HEK293 (cell line): Measurements from ENCODE around the gene FGF9.

Source experiments
- CTCF ChIA-PET: fragments of 350-600 bp; formaldehyde crosslinking; extraction: SDS; loops from one replicate; lab custom pipeline; 2021; ENCODE audit warnings: antibody characterized with exemption; lab: Yijun Ruan, JAX
- POLR2A ChIA-PET: fragments of 300-600 bp; formaldehyde crosslinking; extraction: SDS; loops from one replicate; lab custom pipeline; 2020; ENCODE audit warnings: antibody characterized with exemption, inconsistent platforms; lab: Yijun Ruan, JAX
- H3K27ac ChIP-seq: fragments of 200-500 bp; sonication (Bioruptor generic); 2 replicates; pipeline ENCODE4 v1.5.1; 2014; ENCODE audit warnings: low read depth, low read length, control low read depth, inconsistent platforms; ENCODE audit errors: extremely low read depth
- H3K36me3 ChIP-seq, 2 experiments: fragments of 200-500 bp in 1 of 2; sonication (Bioruptor generic) in 1 of 2; 1 replicate in 1 of 2; 2 replicates in 1 of 2; pipeline ENCODE4 v1.5.1; 2014 to 2017; ENCODE audit warnings: inconsistent platforms in 2 of 2, low read length in 2 of 2; ENCODE audit not compliant: control insufficient read depth in 2 of 2, insufficient read depth in 1 of 2
- H3K4me1 ChIP-seq: fragments of 200-500 bp; sonication (Bioruptor generic); 2 replicates; pipeline ENCODE4 v1.5.1; 2014; ENCODE audit warnings: mild to moderate bottlenecking, low read length, inconsistent platforms; ENCODE audit not compliant: control insufficient read depth, insufficient read depth
- H3K4me3 ChIP-seq: 2 replicates; pipeline ENCODE4 v1.5.1; 2011; ENCODE audit warnings: low read depth, mild to moderate bottlenecking, control low read depth, low read length, moderate library complexity
- H3K9me3 ChIP-seq: fragments of 200-500 bp; sonication (Bioruptor generic); 2 replicates; pipeline ENCODE4 v1.5.1; 2014; ENCODE audit warnings: low read depth, low read length, inconsistent platforms; ENCODE audit not compliant: control insufficient read depth, insufficient read depth
- SP3 ChIP-seq: fragments of 450-650 bp; formaldehyde crosslinking; IDR thresholded peaks from 2 replicates; pipeline ENCODE4 v1.5.1; 2016; ENCODE audit warnings: missing biosample characterization, missing genetic modification characterization
- TRIM28 ChIP-seq: IDR thresholded peaks from 2 replicates; pipeline ENCODE4 v1.6.1; 2011; ENCODE audit warnings: low read length, control low read depth, borderline replicate concordance
- YY1 ChIP-seq: fragments of 450-650 bp; formaldehyde crosslinking; IDR thresholded peaks from 2 replicates; pipeline ENCODE4 v1.5.1; 2018; ENCODE audit warnings: missing biosample characterization, missing genetic modification characterization
- ZBTB8A ChIP-seq: fragments of 450-650 bp; formaldehyde crosslinking; IDR thresholded peaks from 2 replicates; pipeline ENCODE4 v1.5.1; 2016; ENCODE audit warnings: missing biosample characterization, missing genetic modification characterization
- ZFHX2 ChIP-seq: fragments of 450-650 bp; formaldehyde crosslinking; conservative IDR thresholded peaks from 2 replicates; pipeline ENCODE4 v1.5.1; 2016; ENCODE audit warnings: missing biosample characterization, missing genetic modification characterization
- ZFP69B ChIP-seq: fragments of 450-650 bp; formaldehyde crosslinking; IDR thresholded peaks from 2 replicates; pipeline ENCODE4 v1.5.1; 2016; ENCODE audit warnings: missing biosample characterization, missing genetic modification characterization
- ZNF121 ChIP-seq: fragments of 450-650 bp; formaldehyde crosslinking; IDR thresholded peaks from 2 replicates; pipeline ENCODE4 v1.5.1; 2016; ENCODE audit warnings: missing biosample characterization, missing genetic modification characterization
- ZNF24 ChIP-seq: fragments of 450-650 bp; formaldehyde crosslinking; IDR thresholded peaks from 2 replicates; pipeline ENCODE4 v1.5.1; 2016; ENCODE audit warnings: missing biosample characterization, missing genetic modification characterization
- ZNF335 ChIP-seq: fragments of 450-650 bp; formaldehyde crosslinking; conservative IDR thresholded peaks from 2 replicates; pipeline ENCODE4 v1.5.1; 2016; ENCODE audit warnings: missing biosample characterization, missing genetic modification characterization
- ZNF366 ChIP-seq: fragments of 450-650 bp; formaldehyde crosslinking; conservative IDR thresholded peaks from 2 replicates; pipeline ENCODE4 v1.5.1; 2016; ENCODE audit warnings: missing biosample characterization, missing genetic modification characterization
- ZNF560 ChIP-seq: fragments of 450-650 bp; formaldehyde crosslinking; IDR thresholded peaks from 2 replicates; pipeline ENCODE4 v1.5.1; 2017; ENCODE audit warnings: missing biosample characterization, missing genetic modification characterization, borderline replicate concordance
- ZNF600 ChIP-seq: fragments of 450-650 bp; formaldehyde crosslinking; IDR thresholded peaks from 2 replicates; pipeline ENCODE4 v1.5.1; 2016; ENCODE audit warnings: missing biosample characterization, missing genetic modification characterization
- ZNF677 ChIP-seq: fragments of 450-650 bp; IDR thresholded peaks from 2 replicates; pipeline ENCODE4 v1.5.0; 2018; ENCODE audit warnings: missing biosample characterization, mild to moderate bottlenecking, missing genetic modification characterization, moderate library complexity
- ZNF701 ChIP-seq: fragments of 450-650 bp; formaldehyde crosslinking; IDR thresholded peaks from 2 replicates; pipeline ENCODE4 v1.5.1; 2016; ENCODE audit warnings: missing biosample characterization, missing genetic modification characterization
- ZNF843 ChIP-seq: fragments of 450-650 bp; formaldehyde crosslinking; IDR thresholded peaks from 2 replicates; pipeline ENCODE4 v1.5.1; 2016; ENCODE audit warnings: missing biosample characterization, missing genetic modification characterization
- ZSCAN16 ChIP-seq: fragments of 450-650 bp; formaldehyde crosslinking; IDR thresholded peaks from 2 replicates; pipeline ENCODE4 v1.5.1; 2016; ENCODE audit warnings: missing biosample characterization, missing genetic modification characterization
- ZXDB ChIP-seq: fragments of 450-650 bp; formaldehyde crosslinking; IDR thresholded peaks from 2 replicates; pipeline ENCODE4 v1.5.1; 2016; ENCODE audit warnings: missing biosample characterization, missing genetic modification characterization
- TF ChIP-seq, protein P1 (sequence below): fragments of 450-650 bp; formaldehyde crosslinking; optimal IDR thresholded peaks from 2 replicates; pipeline ENCODE3; 2016; ENCODE audit warnings: missing biosample characterization, mild to moderate bottlenecking, missing genetic modification characterization
- TF ChIP-seq, protein P2 (sequence below): fragments of 450-650 bp; formaldehyde crosslinking; IDR thresholded peaks from 2 replicates; pipeline ENCODE4 v1.5.1; 2016; ENCODE audit warnings: missing biosample characterization, missing genetic modification characterization
- TF ChIP-seq, protein P3 (sequence below): fragments of 450-650 bp; IDR thresholded peaks from 2 replicates; pipeline ENCODE4 v1.5.1; 2018; ENCODE audit warnings: missing biosample characterization, mild to moderate bottlenecking, missing genetic modification characterization
- TF ChIP-seq, protein P4 (sequence below): fragments of 450-650 bp; formaldehyde crosslinking; IDR thresholded peaks from 2 replicates; pipeline ENCODE4 v1.5.1; 2017; ENCODE audit warnings: missing biosample characterization, mild to moderate bottlenecking, missing genetic modification characterization, moderate library complexity
- TF ChIP-seq, protein P5 (sequence below): fragments of 450-650 bp; formaldehyde crosslinking; IDR thresholded peaks from 2 replicates; pipeline ENCODE4 v1.5.1; 2016; ENCODE audit warnings: missing biosample characterization, missing genetic modification characterization
- TF ChIP-seq, protein P6 (sequence below): fragments of 450-650 bp; formaldehyde crosslinking; IDR thresholded peaks from 2 replicates; pipeline ENCODE4 v1.5.1; 2016; ENCODE audit warnings: missing biosample characterization, missing genetic modification characterization

FGF9 gene

DNA sequence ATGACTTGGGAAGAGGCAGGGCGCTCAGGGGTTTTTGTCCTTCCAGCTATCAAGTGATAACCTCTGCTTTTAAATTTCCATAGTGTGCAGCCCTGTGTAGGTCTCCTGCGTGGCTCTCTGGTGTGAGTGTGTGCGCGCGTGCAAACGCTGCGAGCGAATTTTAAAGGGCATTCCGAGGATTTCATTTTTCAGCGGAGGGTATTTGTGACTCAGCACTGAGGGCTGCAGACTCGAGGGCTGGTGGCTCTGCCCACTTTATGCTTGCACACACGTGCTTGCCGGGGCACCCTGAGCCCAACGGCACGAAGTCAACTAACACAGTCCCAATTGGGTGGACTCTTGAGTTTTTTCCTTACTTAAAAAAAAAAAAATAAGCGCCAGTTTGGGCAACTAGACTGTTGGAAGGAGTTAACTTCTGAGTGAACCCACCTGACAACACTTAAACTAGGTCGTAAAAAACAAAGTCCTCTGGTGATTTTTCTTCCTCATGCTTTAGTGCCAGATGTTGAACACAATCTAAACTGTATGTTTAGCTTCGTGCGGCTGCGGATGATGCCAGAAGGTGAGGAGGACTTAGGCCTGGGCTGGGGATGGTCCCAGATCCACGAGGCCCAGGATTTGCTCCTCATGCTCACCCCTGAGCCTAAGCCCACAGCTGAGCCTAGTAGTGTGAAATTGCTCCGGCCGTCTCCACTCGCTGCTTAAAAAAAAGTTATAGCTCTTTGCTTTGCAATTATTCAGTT is 2.1 kb downstream of the FGF9 start:
- Histone ChIP-seq H3K4me3 (peak overlapping the region; percentile 59), H3K36me3 (no peaks in the 10 kb centered on the region), H3K9me3 (no peaks in the 10 kb centered on the region), H3K27ac (peak overlapping the region; percentile 90), H3K4me1 (no peaks in the 10 kb centered on the region; the same call in 1 of the 2 replicates)
- TF ChIP-seq, protein P1, sequence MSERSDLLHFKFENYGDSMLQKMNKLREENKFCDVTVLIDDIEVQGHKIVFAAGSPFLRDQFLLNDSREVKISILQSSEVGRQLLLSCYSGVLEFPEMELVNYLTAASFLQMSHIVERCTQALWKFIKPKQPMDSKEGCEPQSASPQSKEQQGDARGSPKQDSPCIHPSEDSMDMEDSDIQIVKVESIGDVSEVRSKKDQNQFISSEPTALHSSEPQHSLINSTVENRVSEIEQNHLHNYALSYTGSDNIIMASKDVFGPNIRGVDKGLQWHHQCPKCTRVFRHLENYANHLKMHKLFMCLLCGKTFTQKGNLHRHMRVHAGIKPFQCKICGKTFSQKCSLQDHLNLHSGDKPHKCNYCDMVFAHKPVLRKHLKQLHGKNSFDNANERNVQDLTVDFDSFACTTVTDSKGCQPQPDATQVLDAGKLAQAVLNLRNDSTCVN: peak; percentile 13
- no peak for TF ChIP-seq ZNF701 (tag by site-specific recombination)
- 0 out of 2 replicates have a peak, but pooled peaks have one; percentile 26 for TF ChIP-seq ZXDB (tag by site-specific recombination)
- TF ChIP-seq ZFP69B (tag by site-specific recombination): peak; percentile 96
- TF ChIP-seq ZBTB8A (tag by site-specific recombination): peak; percentile 95
- TF ChIP-seq, protein P2, sequence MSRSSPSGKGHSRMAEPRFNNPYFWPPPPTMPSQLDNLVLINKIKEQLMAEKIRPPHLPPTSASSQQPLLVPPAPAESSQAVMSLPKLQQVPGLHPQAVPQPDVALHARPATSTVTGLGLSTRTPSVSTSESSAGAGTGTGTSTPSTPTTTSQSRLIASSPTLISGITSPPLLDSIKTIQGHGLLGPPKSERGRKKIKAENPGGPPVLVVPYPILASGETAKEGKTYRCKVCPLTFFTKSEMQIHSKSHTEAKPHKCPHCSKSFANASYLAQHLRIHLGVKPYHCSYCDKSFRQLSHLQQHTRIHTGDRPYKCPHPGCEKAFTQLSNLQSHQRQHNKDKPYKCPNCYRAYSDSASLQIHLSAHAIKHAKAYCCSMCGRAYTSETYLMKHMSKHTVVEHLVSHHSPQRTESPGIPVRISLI (tag by site-specific recombination): 0 out of 2 replicates have a peak, but pooled peaks have one; percentile 12
- peak; percentile 60 for TF ChIP-seq ZNF335 (tag by site-specific recombination)
- TF ChIP-seq, protein P3, sequence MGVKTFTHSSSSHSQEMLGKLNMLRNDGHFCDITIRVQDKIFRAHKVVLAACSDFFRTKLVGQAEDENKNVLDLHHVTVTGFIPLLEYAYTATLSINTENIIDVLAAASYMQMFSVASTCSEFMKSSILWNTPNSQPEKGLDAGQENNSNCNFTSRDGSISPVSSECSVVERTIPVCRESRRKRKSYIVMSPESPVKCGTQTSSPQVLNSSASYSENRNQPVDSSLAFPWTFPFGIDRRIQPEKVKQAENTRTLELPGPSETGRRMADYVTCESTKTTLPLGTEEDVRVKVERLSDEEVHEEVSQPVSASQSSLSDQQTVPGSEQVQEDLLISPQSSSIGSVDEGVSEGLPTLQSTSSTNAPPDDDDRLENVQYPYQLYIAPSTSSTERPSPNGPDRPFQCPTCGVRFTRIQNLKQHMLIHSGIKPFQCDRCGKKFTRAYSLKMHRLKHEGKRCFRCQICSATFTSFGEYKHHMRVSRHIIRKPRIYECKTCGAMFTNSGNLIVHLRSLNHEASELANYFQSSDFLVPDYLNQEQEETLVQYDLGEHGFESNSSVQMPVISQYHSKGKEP (tag by site-specific recombination): no peak
- TF ChIP-seq YY1 (tag by site-specific recombination): no peak
- TF ChIP-seq, protein P4, sequence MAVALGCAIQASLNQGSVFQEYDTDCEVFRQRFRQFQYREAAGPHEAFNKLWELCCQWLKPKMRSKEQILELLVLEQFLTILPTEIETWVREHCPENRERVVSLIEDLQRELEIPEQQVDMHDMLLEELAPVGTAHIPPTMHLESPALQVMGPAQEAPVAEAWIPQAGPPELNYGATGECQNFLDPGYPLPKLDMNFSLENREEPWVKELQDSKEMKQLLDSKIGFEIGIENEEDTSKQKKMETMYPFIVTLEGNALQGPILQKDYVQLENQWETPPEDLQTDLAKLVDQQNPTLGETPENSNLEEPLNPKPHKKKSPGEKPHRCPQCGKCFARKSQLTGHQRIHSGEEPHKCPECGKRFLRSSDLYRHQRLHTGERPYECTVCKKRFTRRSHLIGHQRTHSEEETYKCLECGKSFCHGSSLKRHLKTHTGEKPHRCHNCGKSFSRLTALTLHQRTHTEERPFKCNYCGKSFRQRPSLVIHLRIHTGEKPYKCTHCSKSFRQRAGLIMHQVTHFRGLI: peak; percentile 25; the same call in 1 of the 2 replicates
- TF ChIP-seq, protein P5, sequence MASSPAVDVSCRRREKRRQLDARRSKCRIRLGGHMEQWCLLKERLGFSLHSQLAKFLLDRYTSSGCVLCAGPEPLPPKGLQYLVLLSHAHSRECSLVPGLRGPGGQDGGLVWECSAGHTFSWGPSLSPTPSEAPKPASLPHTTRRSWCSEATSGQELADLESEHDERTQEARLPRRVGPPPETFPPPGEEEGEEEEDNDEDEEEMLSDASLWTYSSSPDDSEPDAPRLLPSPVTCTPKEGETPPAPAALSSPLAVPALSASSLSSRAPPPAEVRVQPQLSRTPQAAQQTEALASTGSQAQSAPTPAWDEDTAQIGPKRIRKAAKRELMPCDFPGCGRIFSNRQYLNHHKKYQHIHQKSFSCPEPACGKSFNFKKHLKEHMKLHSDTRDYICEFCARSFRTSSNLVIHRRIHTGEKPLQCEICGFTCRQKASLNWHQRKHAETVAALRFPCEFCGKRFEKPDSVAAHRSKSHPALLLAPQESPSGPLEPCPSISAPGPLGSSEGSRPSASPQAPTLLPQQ (tag by site-specific recombination): peak; percentile 99
- peak; percentile 20; the same call in 1 of the 2 replicates for TF ChIP-seq SP3 (tag by site-specific recombination)
- POLR2A ChIA-PET: interaction anchor here (0.6 kb wide), 1 partner anchor 69 kb away, joined by 3 read pairs; the partner anchor contains the start of gene MICU2
- CTCF ChIA-PET: interaction anchor here (0.5 to 0.7 kb wide), 4 partner anchors 34 to 619 kb away, joined by 3 to 7 read pairs (median 3); no protein-coding TSS in a partner anchor

DNA sequence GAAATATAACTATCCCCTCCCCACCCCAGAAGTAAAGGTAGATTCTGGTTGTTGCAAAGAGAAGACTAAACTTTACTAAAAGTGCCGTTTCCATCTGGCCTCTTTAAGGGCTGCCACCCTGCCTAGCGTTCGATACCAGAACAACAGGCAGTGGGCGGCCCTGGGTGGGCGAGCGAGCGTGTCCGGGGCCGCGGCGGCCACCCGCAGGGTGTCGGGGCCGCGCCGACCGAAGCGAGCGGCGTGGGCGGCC is 2.6 kb downstream of the FGF9 start:
- Histone ChIP-seq H3K4me1 (no peaks in the 10 kb centered on the region; the same call in 1 of the 2 replicates), H3K27ac (peak overlapping the region; percentile 90), H3K4me3 (peak overlapping the region; percentile 59), H3K36me3 (no peaks in the 10 kb centered on the region), H3K9me3 (no peaks in the 10 kb centered on the region)
- ChIA-PET CTCF (interaction anchor here (0.5 to 0.7 kb wide), 4 partner anchors 34 to 619 kb away, joined by 3 to 7 read pairs (median 3); no protein-coding TSS in a partner anchor), POLR2A (interaction anchor here (0.6 kb wide), 1 partner anchor 70 kb away, joined by 3 read pairs; the partner anchor contains the start of gene MICU2)
- TF ChIP-seq ZFHX2 (tag by site-specific recombination): peak; percentile 74
- peak; percentile 51; the same call in 1 of the 2 replicates for TF ChIP-seq ZNF335 (tag by site-specific recombination)
- no peak for TF ChIP-seq ZNF121
- TF ChIP-seq ZNF560: no peak
- no peak for TF ChIP-seq ZNF24
- TF ChIP-seq ZNF366 (tag by site-specific recombination): no peak
- TF ChIP-seq, protein P6, sequence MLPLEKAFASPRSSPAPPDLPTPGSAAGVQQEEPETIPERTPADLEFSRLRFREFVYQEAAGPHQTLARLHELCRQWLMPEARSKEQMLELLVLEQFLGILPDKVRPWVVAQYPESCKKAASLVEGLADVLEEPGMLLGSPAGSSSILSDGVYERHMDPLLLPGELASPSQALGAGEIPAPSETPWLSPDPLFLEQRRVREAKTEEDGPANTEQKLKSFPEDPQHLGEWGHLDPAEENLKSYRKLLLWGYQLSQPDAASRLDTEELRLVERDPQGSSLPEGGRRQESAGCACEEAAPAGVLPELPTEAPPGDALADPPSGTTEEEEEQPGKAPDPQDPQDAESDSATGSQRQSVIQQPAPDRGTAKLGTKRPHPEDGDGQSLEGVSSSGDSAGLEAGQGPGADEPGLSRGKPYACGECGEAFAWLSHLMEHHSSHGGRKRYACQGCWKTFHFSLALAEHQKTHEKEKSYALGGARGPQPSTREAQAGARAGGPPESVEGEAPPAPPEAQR (tag by site-specific recombination): no peak
- TF ChIP-seq ZNF843: no peak
- no peak for TF ChIP-seq ZSCAN16 (tag by site-specific recombination)
- no peak for TF ChIP-seq ZNF677 (tag by site-specific recombination)
- no peak for TF ChIP-seq TRIM28
- no peak for TF ChIP-seq ZNF600 (tag by site-specific recombination)
